Epithelial cell of esophagus (primary cell): ENCODE measurements around the gene PEX12.
"Not testable (repeated sequence)": the region's sequence is repeated elsewhere in the genome, so short reads cannot be mapped to it uniquely, and the experiment has no call there.

Experiments
- DNase-seq: peaks from one replicate; pipeline ENCODE4 v3.0.0; 2010; ENCODE audit warnings: low read depth
- H3K4me3 ChIP-seq: 2 replicates; pipeline ENCODE4 v1.5.1; 2011; ENCODE audit warnings: mild to moderate bottlenecking, low read length, control low read depth
- CTCF ChIP-seq: IDR thresholded peaks from 2 replicates; pipeline ENCODE4 v1.5.1; 2011; ENCODE audit warnings: low read depth, mild to moderate bottlenecking, low read length, control low read depth, inconsistent platforms; ENCODE audit not compliant: insufficient read depth; ENCODE audit errors: missing control alignments

PEX12 gene

GRCh38 chr17:35529866-35530265 lies 48.5 kb downstream of the PEX12 start:
- no peak for DNase-seq
- TF ChIP-seq CTCF, result no peak
- no peak overlapping the region for H3K4me3 ChIP-seq

GRCh38 chr17:35529326-35529725 lies 49.0 kb downstream of the PEX12 start:
- H3K4me3 ChIP-seq, DNase-seq: not testable (repeated sequence)
